Lung (tissue), 12 donors: ENCODE data around the gene IQCN. TPM values are rescaled to one million over a fixed set of nuclear protein-coding genes. Genes with fewer than 3 reads are reported as not detected.
A peak's percentile ranks its signal among the peaks of the same experiment; 100 is the strongest.

Source experiments
- ATAC-seq: fragments of 200-7000 bp; cut with Tn5 transposase; one replicate; pipeline ENCODE4 v1.9.1; 2020; ENCODE audit warnings: moderate number of reproducible peaks; ENCODE audit not compliant: insufficient read depth, low FRiP score
- DNase-seq, 3 donors: peaks; one replicate each; pipeline ENCODE4 v3.0.0-alpha.2; 2013 to 2017
- H3K27ac ChIP-seq, 2 donors: one replicate each; pipeline ENCODE4 v1.5.1; 2013; ENCODE audit warnings: mild to moderate bottlenecking in 2 of 2, moderate library complexity in 2 of 2, control low read depth in 1 of 2, inconsistent platforms in 1 of 2, low read depth in 1 of 2, low read length in 1 of 2
- H3K27me3 ChIP-seq, 3 donors: one replicate each; pipeline ENCODE4 v1.5.1; 2013; ENCODE audit warnings: low read length in 2 of 3; ENCODE audit not compliant: control insufficient read depth in 3 of 3, insufficient read depth in 3 of 3
- H3K36me3 ChIP-seq, 4 donors: one replicate each; pipeline ENCODE4 v1.5.1; 2013; ENCODE audit warnings: low read length in 4 of 4, mild to moderate bottlenecking in 1 of 4, moderate library complexity in 1 of 4; ENCODE audit not compliant: control insufficient read depth in 4 of 4, insufficient read depth in 4 of 4
- H3K4me1 ChIP-seq, 5 donors: one replicate each; pipeline ENCODE4 v1.5.1; 2013; ENCODE audit warnings: low read length in 5 of 5, mild to moderate bottlenecking in 2 of 5, moderate library complexity in 1 of 5; ENCODE audit not compliant: control insufficient read depth in 5 of 5, insufficient read depth in 5 of 5
- H3K4me3 ChIP-seq: one replicate; pipeline ENCODE4 v1.5.1; 2013; ENCODE audit warnings: mild to moderate bottlenecking, control low read depth, moderate library complexity
- H3K9ac ChIP-seq, 2 donors: one replicate each; pipeline ENCODE4 v1.5.1; 2013; ENCODE audit warnings: low read length in 2 of 2, control low read depth in 1 of 2; ENCODE audit not compliant: insufficient read depth in 1 of 2
- H3K9me3 ChIP-seq, 4 donors: one replicate each; pipeline ENCODE4 v1.5.1; 2013; ENCODE audit warnings: low read length in 3 of 4, mild to moderate bottlenecking in 1 of 4, moderate library complexity in 1 of 4; ENCODE audit not compliant: control insufficient read depth in 4 of 4, insufficient read depth in 3 of 4
- WGBS, 2 donors: extraction: QIAGEN DNeasy Blood & Tissue Kit; methylation state at CpG; one replicate each; pipeline ENCODE4 v1.1.7; 2013; 5-methylcytosine and 5-hydroxymethylcytosine counted together
- polyA plus RNA-seq, 2 donors: library from polyadenylated mRNA; stranded (reverse); fragments of 200-250 nt; gene quantifications; one replicate each; pipeline ENCODE4 v1.2.1, GENCODE V29; 2013
- total RNA-seq, 2 donors: library from RNA; depleted of rRNA in 1 of 2; stranded (reverse); fragments of >200 nt in 1 of 2; gene quantifications; one replicate each; pipeline ENCODE4 v1.2.1, GENCODE V29; 2014 to 2021
- TF ChIP-seq, protein P1 (sequence below): IDR thresholded peaks from 2 replicates; pipeline ENCODE4 v1.5.1; 2012; ENCODE audit warnings: mild to moderate bottlenecking; ENCODE audit errors: control extremely low read depth, extremely low read depth
- donor health status: control.
- donor health status: control.
- donor health status: Bipolar disorder and iron deficiency.
- donor health status: healthy.
- donor health status: DM: yes; HTN: yes; CAD: no.

The IQCN gene
- total and polyA plus RNA-seq, 4 donors, result 0.69 to 5.5 (median 3.3) TPM

DNA sequence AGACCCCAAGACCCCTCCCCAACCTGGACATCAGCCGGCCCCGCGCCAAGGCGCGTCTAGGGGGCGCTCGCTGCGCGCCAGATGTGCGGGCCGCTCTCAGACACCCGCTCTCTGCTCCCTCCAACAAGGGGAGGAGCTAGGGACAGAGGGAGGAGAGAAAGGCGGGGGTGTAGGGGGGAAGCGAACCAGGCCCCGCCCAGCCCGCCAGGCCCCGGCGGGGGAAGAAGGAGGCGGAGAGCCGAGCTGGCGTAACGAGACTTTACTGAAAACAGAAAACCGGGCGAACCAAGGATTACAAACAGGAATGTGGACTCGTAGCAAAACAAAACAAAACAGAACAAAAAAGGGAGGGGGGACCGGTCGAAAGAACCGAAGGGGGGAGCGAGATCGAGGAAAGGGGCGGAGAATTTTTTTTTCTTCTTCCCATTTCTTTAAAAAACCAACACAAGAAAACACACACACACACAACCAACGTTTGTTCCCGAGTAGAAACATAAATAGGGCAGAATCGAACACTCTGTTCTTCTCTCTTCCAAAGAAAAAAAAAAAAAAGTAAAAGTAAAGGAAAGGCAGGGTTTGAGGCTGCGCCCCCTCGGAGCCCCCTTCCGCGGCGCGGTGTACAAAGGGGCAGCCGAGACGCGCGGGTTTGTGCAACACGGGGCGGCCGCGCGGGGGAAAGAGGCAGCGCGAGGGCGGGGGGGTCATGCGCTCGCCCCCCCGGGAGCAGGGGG is 5.4 kb upstream of the IQCN start:
- DNase-seq (peak; percentile 97 to 99 (median 98)), ATAC-seq (peak; percentile 56)
- H3K27me3 ChIP-seq, result no peaks in the 10 kb centered on the region
- peaks cover 0 to 18% (median 15%) of the 10 kb centered on the region in 4 donors for H3K36me3 ChIP-seq
- 1% methylated on average over 51 to 55 of the region's 55 CpGs for WGBS, 2 donors
- H3K9me3 ChIP-seq, result peaks cover 0 to 2% (median 0%) of the 10 kb centered on the region in 4 donors
- H3K9ac ChIP-seq, result peak overlapping the region; percentile 100
- peak overlapping the region; percentile 99 to 100 for H3K27ac ChIP-seq
- TF ChIP-seq, protein P1, sequence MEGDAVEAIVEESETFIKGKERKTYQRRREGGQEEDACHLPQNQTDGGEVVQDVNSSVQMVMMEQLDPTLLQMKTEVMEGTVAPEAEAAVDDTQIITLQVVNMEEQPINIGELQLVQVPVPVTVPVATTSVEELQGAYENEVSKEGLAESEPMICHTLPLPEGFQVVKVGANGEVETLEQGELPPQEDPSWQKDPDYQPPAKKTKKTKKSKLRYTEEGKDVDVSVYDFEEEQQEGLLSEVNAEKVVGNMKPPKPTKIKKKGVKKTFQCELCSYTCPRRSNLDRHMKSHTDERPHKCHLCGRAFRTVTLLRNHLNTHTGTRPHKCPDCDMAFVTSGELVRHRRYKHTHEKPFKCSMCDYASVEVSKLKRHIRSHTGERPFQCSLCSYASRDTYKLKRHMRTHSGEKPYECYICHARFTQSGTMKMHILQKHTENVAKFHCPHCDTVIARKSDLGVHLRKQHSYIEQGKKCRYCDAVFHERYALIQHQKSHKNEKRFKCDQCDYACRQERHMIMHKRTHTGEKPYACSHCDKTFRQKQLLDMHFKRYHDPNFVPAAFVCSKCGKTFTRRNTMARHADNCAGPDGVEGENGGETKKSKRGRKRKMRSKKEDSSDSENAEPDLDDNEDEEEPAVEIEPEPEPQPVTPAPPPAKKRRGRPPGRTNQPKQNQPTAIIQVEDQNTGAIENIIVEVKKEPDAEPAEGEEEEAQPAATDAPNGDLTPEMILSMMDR, result peak; percentile 55
- H3K4me3 ChIP-seq, result peak overlapping the region; percentile 82
- peaks cover under 1 to 26% (median 15%) of the 10 kb centered on the region in 5 donors for H3K4me1 ChIP-seq

DNA sequence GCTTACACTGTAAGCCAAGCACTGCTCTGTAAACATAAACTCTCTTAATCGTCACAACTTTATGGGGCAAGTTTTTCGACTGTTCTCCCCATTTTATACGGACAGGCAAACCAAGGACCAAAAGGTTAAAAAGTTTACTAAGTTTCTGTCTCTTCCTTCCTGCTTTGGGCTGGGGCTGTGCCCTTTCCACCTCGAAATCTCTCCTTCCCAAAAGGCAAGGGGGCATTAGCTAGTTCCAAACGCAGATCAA is 4.9 kb upstream of the IQCN start:
- Histone ChIP-seq H3K9me3 (peaks cover 0 to 2% (median 0%) of the 10 kb centered on the region in 4 donors), H3K27ac (peak overlapping the region; percentile 99 to 100), H3K27me3 (no peaks in the 10 kb centered on the region), H3K4me1 (peaks cover 5 to 29% (median 18%) of the 10 kb centered on the region in 5 donors), H3K9ac (peak overlapping the region; percentile 100), H3K36me3 (peaks cover 0 to 18% (median 15%) of the 10 kb centered on the region in 4 donors), H3K4me3 (peak overlapping the region; percentile 82)
- ATAC-seq (no peak), DNase-seq (no peak)
- WGBS, 2 donors, result 2 to 7% methylated on average over 5 of the region's 5 CpGs
- TF ChIP-seq, protein P1, result no peak

DNA sequence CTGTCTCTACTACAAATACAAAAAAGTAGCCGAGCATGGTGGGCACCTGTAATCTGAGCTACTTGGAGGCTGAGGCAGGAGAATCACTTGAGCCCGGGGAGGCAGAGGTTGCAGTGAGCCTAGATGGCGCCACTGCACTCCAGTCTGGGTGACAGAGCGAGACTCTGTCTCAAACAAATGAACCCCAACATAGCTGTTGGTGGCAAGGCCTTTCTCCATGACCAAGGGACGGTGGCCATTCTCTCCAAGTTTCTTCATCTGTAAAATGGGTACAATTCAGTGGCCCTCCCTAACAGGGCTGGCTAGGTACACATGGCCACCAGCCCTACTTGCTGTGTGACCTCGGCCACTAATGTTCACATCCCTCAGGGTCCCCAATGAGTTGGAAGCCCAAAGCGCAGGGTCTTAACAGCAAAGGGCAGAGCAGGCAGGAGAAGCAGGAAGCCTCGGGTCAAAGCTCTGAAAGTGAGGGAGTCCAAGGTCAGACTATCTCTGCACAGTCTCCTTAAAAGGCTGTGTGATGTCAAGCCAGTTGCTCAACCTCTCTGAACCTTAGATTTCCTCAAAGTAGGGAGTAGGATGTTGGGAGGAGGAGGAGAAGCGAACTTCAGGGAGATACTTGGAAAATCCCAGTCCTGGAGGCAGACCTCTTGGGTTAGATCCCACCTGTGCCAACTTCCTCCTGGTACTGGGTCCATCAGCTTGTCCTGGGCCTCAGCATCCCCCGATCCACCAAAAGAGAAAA is 4.4 kb upstream of the IQCN start:
- Histone ChIP-seq H3K36me3 (peaks cover 0 to 18% (median 15%) of the 10 kb centered on the region in 4 donors), H3K4me3 (peak overlapping the region; percentile 82), H3K9me3 (peaks cover 0 to 2% (median 0%) of the 10 kb centered on the region in 4 donors), H3K4me1 (peaks cover 6 to 29% (median 18%) of the 10 kb centered on the region in 5 donors), H3K27me3 (no peaks in the 10 kb centered on the region), H3K9ac (peak overlapping the region; percentile 100), H3K27ac (peak overlapping the region; percentile 99 to 100)
- TF ChIP-seq, protein P1, result no peak
- WGBS, 2 donors, result 58 to 69% methylated on average over 10 of the region's 10 CpGs
- DNase-seq (peak in 2 of 3 donors; percentile 71 to 87), ATAC-seq (no peak)
